ENCODE results near the gene URB1. TPM values are rescaled to one million over a fixed set of nuclear protein-coding genes. Genes with fewer than 3 reads are reported as not detected.

Gene URB1
- polyA plus RNA-seq, 1 donor (not counting 4 experiments of a cell fraction or from before 2014, with no cell fraction given): 9.0 TPM

- no peak for DNase-seq (ENCODE audit: low read depth, low spot score)
- dilution Hi-C loops (cut with MboI; ENCODE audit: extremely low pct_ligation_motif_present, low sequenced_read_pairs): no loop called here
- no peaks in the 10 kb centered on the region for H3K27me3 ChIP-seq (ENCODE audit: control insufficient read depth, extremely low read depth, insufficient read depth, low read length)
- H3K27ac ChIP-seq (ENCODE audit: control insufficient read depth, insufficient read depth, low read length): no peak overlapping the region
- no peak for TF ChIP-seq CTCF (optimal IDR thresholded peaks at IDR 0.05 in 1 of 3, IDR thresholded peaks at IDR 0.05 in 1 of 3, conservative IDR thresholded peaks at IDR 0.05 in 1 of 3; ENCODE audit: extremely low read depth in 1 of 3, insufficient read depth in 2 of 3, low read length in 3 of 3)
- no peak for TF ChIP-seq EZH2 (IDR thresholded peaks at IDR 0.05; ENCODE audit: low read length)
- no peak overlapping the region for H3K4me3 ChIP-seq (ENCODE audit: control insufficient read depth in 2 of 3, extremely low read depth in 1 of 3, insufficient read depth in 2 of 3, low read depth in 1 of 3, low read length in 3 of 3)
- H3K4me2 ChIP-seq (ENCODE audit: control insufficient read depth, extremely low read depth, insufficient read depth, low read depth, low read length): no peak overlapping the region
- FAIRE-seq: no peak
- H3K36me3 ChIP-seq (ENCODE audit: control insufficient read depth in 2 of 2, extremely low read depth in 1 of 2, insufficient read depth in 2 of 2, low read length in 2 of 2): no peaks in the 10 kb centered on the region
- H4K20me1 ChIP-seq (ENCODE audit: control insufficient read depth, extremely low read depth, insufficient read depth, low read length): no peaks in the 10 kb centered on the region
- no peak overlapping the region for H3K9ac ChIP-seq (ENCODE audit: control insufficient read depth, extremely low read depth, insufficient read depth, low read length)
- H2AFZ ChIP-seq (ENCODE audit: control insufficient read depth, low read length): no peak overlapping the region
- H3K4me1 ChIP-seq (ENCODE audit: control insufficient read depth, extremely low read depth, insufficient read depth, low read length): peaks cover 25% of the 10 kb centered on the region
- H3K9me3 ChIP-seq (ENCODE audit: control insufficient read depth, low read depth, low read length): no peaks in the 10 kb centered on the region
- H3K79me2 ChIP-seq (ENCODE audit: control insufficient read depth, insufficient read depth, low read length): peaks cover 8% of the 10 kb centered on the region
- no peaks in the 10 kb centered on the region for H3K9me1 ChIP-seq (ENCODE audit: control insufficient read depth, extremely low read depth, insufficient read depth, low read length)
Measured at GRCh38 chr21:32410291-32410690, 17.5 kb upstream of the URB1 start.

- Histone ChIP-seq H3K27ac (ENCODE audit: control insufficient read depth, insufficient read depth, low read length) (no peak overlapping the region), H3K36me3 (ENCODE audit: control insufficient read depth in 2 of 2, extremely low read depth in 1 of 2, insufficient read depth in 2 of 2, low read length in 2 of 2) (no peaks in the 10 kb centered on the region), H4K20me1 (ENCODE audit: control insufficient read depth, extremely low read depth, insufficient read depth, low read length) (no peaks in the 10 kb centered on the region), H3K4me3 (ENCODE audit: control insufficient read depth in 2 of 3, extremely low read depth in 1 of 3, insufficient read depth in 2 of 3, low read depth in 1 of 3, low read length in 3 of 3) (no peak overlapping the region), H3K9me1 (ENCODE audit: control insufficient read depth, extremely low read depth, insufficient read depth, low read length) (no peaks in the 10 kb centered on the region), H3K4me2 (ENCODE audit: control insufficient read depth, extremely low read depth, insufficient read depth, low read depth, low read length) (peak overlapping the region; percentile 48), H3K9me3 (ENCODE audit: control insufficient read depth, low read depth, low read length) (no peaks in the 10 kb centered on the region), H2AFZ (ENCODE audit: control insufficient read depth, low read length) (peak overlapping the region; percentile 70), H3K27me3 (ENCODE audit: control insufficient read depth, extremely low read depth, insufficient read depth, low read length) (no peaks in the 10 kb centered on the region), H3K4me1 (ENCODE audit: control insufficient read depth, extremely low read depth, insufficient read depth, low read length) (peaks cover 10% of the 10 kb centered on the region), H3K79me2 (ENCODE audit: control insufficient read depth, insufficient read depth, low read length) (no peaks in the 10 kb centered on the region), H3K9ac (ENCODE audit: control insufficient read depth, extremely low read depth, insufficient read depth, low read length) (no peak overlapping the region)
- no peak for TF ChIP-seq CTCF (optimal IDR thresholded peaks at IDR 0.05 in 1 of 3, IDR thresholded peaks at IDR 0.05 in 1 of 3, conservative IDR thresholded peaks at IDR 0.05 in 1 of 3; ENCODE audit: extremely low read depth in 1 of 3, insufficient read depth in 2 of 3, low read length in 3 of 3)
- no peak for TF ChIP-seq EZH2 (IDR thresholded peaks at IDR 0.05; ENCODE audit: low read length)
- DNase-seq (ENCODE audit: low read depth, low spot score): no peak
- dilution Hi-C loops (cut with MboI; ENCODE audit: extremely low pct_ligation_motif_present, low sequenced_read_pairs): no loop called here
- no peak for FAIRE-seq
Measured at GRCh38 chr21:32406405-32406804, 13.6 kb upstream of the URB1 start.

Measured in keratinocyte (primary cell).